ENCODE measurements around the gene HMGB1.

- TF ChIP-seq POLR2A (IDR thresholded peaks at IDR 0.05) (no peak), CTCF (IDR thresholded peaks at IDR 0.05) (no peak), EP300 (IDR thresholded peaks at IDR 0.05) (no peak)
Observed at GRCh38 chr13:30477346-30478195, 11.8 kb upstream of the HMGB1 start.
